HepG2 (cell line): ENCODE data around the gene MMAA. TPM values are rescaled to one million over a fixed set of nuclear protein-coding genes. Genes with fewer than 3 reads are reported as not detected.

ENCODE experiments used
- ARNT2 ChIP-seq: sonication (generic); formaldehyde crosslinking; IDR thresholded peaks from 2 replicates; pipeline ENCODE4 v1.8.0; 2022; ENCODE audit warnings: mild to moderate bottlenecking, low read depth, missing genetic modification reagents, moderate library complexity
- CTCF ChIP-seq: sonication (generic); formaldehyde crosslinking; IDR thresholded peaks from 2 replicates; pipeline ENCODE4 v1.5.0; 2020; ENCODE audit warnings: mild to moderate bottlenecking, missing genetic modification reagents, moderate library complexity
- FOXP4 ChIP-seq: sonication (generic); formaldehyde crosslinking; IDR thresholded peaks from 2 replicates; pipeline ENCODE4 v1.4.0; 2020; ENCODE audit warnings: missing genetic modification reagents
- GMEB2 ChIP-seq: IDR thresholded peaks from 2 replicates; pipeline ENCODE4 v1.6.1; 2016; ENCODE audit warnings: missing biosample characterization, missing genetic modification reagents, low read depth
- KAT8 ChIP-seq: IDR thresholded peaks from 2 replicates; pipeline ENCODE4 v1.6.1; 2016; ENCODE audit warnings: missing genetic modification reagents, missing compliant biosample characterization
- KDM3A ChIP-seq: IDR thresholded peaks from 2 replicates; pipeline ENCODE4 v1.6.1; 2018; ENCODE audit warnings: low read depth, missing compliant biosample characterization
- NFE2L2 ChIP-seq: fragments of 150-350 bp; IDR thresholded peaks from 2 replicates; pipeline ENCODE4 v1.6.1; 2014; ENCODE audit warnings: low read length
- RAD21 ChIP-seq: fragments of 450-650 bp; formaldehyde crosslinking; IDR thresholded peaks from 2 replicates; pipeline ENCODE4 v1.5.0; 2020; ENCODE audit warnings: mild to moderate bottlenecking
- RFX3 ChIP-seq: IDR thresholded peaks from 2 replicates; pipeline ENCODE4 v1.6.1; 2016; ENCODE audit warnings: missing biosample characterization, missing genetic modification reagents
- SOX13 ChIP-seq, 3 experiments: fragments of 450-650 bp in 1 of 3; sonication (generic) in 1 of 3; formaldehyde crosslinking in 1 of 3; IDR thresholded peaks in 2 of 3; conservative IDR thresholded peaks in 1 of 3; 2 replicates each; pipeline versions ENCODE4 v1.5.0 to v1.6.1; 2016 to 2020; ENCODE audit warnings: antibody characterized with exemption in 1 of 3, mild to moderate bottlenecking in 1 of 3, missing compliant biosample characterization in 1 of 3, missing genetic modification reagents in 1 of 3, moderate library complexity in 1 of 3
- TGIF2 ChIP-seq: IDR thresholded peaks from 2 replicates; pipeline ENCODE4 v1.6.1; 2016; ENCODE audit warnings: control low read depth, missing compliant biosample characterization
- ZMYM4 ChIP-seq: sonication (generic); formaldehyde crosslinking; IDR thresholded peaks from 2 replicates; pipeline ENCODE4 v1.8.1; 2023; ENCODE audit warnings: mild to moderate bottlenecking, missing genetic modification reagents
- ZNF18 ChIP-seq: sonication (generic); formaldehyde crosslinking; IDR thresholded peaks from 2 replicates; pipeline ENCODE4 v1.8.0; 2022; ENCODE audit warnings: mild to moderate bottlenecking, missing genetic modification reagents; ENCODE audit not compliant: insufficient replicate concordance
- ZNF276 ChIP-seq: sonication (generic); formaldehyde crosslinking; IDR thresholded peaks from 2 replicates; pipeline ENCODE4 v1.4.0; 2020; ENCODE audit warnings: mild to moderate bottlenecking, low read depth, missing genetic modification reagents
- ZNF333 ChIP-seq: sonication (generic); formaldehyde crosslinking; IDR thresholded peaks from 2 replicates; pipeline ENCODE4 v1.4.0; 2020; ENCODE audit warnings: mild to moderate bottlenecking, missing genetic modification reagents, borderline replicate concordance
- polyA plus RNA-seq, 8 experiments: library from polyadenylated mRNA; depleted of rRNA in 3 of 8; stranded (reverse) in 7 of 8; unstranded in 1 of 8; fragments of >200 nt; fragmentation: Illumina TruSeq in 4 of 8; extraction: Trizol in 4 of 8; gene quantifications; 2 replicates each; pipeline versions ENCODE4 v1.2.1 to v1.2.3, GENCODE V29; 2011 to 2016; ENCODE audit warnings: low read depth in 4 of 8, missing spikeins in 1 of 8, mixed read lengths in 1 of 8; ENCODE audit not compliant: insufficient read depth in 1 of 8
- total RNA-seq, 5 experiments: library from RNA; depleted of rRNA; stranded (reverse); fragments of >200 nt; fragmentation: Illumina TruSeq; extraction: Trizol; gene quantifications; 2 replicates each; pipeline ENCODE4 v1.2.3, GENCODE V29; 2016; ENCODE audit warnings: low read depth in 1 of 5
- TF ChIP-seq, protein P1 (sequence below): sonication (generic); formaldehyde crosslinking; IDR thresholded peaks from 2 replicates; pipeline ENCODE4 v1.5.1; 2020; ENCODE audit warnings: missing genetic modification reagents, mild to moderate bottlenecking, borderline replicate concordance

Gene MMAA
- total and polyA plus RNA-seq, 2 of the 13 experiments (the other 11 are each of a cell fraction or from before 2014, with no cell fraction given), result 1.3 to 2.8 TPM

- TF ChIP-seq ZNF18 (CRISPR knock-in tag) (no peak), ARNT2 (CRISPR knock-in tag) (no peak), RFX3 (CRISPR knock-in tag) (no peak), KDM3A (CRISPR knock-in tag) (no peak), GMEB2 (no peak), SOX13 (IDR thresholded peaks at IDR 0.05) (no peak), SOX13 (CRISPR knock-in tag; conservative IDR thresholded peaks at IDR 0.05 in 1 of 2, IDR thresholded peaks at IDR 0.05 in 1 of 2) (no peak), ZMYM4 (CRISPR knock-in tag) (no peak), RAD21 (peak; percentile 57; the same call in 1 of the 2 replicates), ZNF333 (CRISPR knock-in tag) (no peak), KAT8 (CRISPR knock-in tag) (0 out of 2 replicates have a peak, but pooled peaks have one; percentile 17), ZNF276 (no peak), CTCF (CRISPR knock-in tag) (peak; percentile 78), FOXP4 (CRISPR knock-in tag) (no peak), TGIF2 (CRISPR knock-in tag) (0 out of 2 replicates have a peak, but pooled peaks have one; percentile 48), NFE2L2 (no peak)
- TF ChIP-seq, protein P1, sequence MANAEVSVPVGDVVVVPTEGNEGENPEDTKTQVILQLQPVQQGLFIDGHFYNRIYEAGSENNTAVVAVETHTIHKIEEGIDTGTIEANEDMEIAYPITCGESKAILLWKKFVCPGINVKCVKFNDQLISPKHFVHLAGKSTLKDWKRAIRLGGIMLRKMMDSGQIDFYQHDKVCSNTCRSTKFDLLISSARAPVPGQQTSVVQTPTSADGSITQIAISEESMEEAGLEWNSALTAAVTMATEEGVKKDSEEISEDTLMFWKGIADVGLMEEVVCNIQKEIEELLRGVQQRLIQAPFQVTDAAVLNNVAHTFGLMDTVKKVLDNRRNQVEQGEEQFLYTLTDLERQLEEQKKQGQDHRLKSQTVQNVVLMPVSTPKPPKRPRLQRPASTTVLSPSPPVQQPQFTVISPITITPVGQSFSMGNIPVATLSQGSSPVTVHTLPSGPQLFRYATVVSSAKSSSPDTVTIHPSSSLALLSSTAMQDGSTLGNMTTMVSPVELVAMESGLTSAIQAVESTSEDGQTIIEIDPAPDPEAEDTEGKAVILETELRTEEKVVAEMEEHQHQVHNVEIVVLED (CRISPR knock-in tag), result no peak
These were observed 9.4 kb upstream of the MMAA start (continued) for GRCh38 chr4:145609481-145610427.
